SK-N-MC (cell line): ENCODE data around the gene SCN4A.

Source experiments
- EZH2 ChIP-seq: fragments of 200-600 bp; sonication (generic); IDR thresholded peaks from one replicate; pipeline ENCODE4 v1.6.1; 2017; ENCODE audit warnings: antibody characterized with exemption
- FOXP2 ChIP-seq: optimal IDR thresholded peaks from 2 replicates; pipeline ENCODE3; 2011; ENCODE audit warnings: mild to moderate bottlenecking, moderate library complexity; ENCODE audit not compliant: insufficient read depth; ENCODE audit errors: extremely low read length, control extremely low read depth
- POLR2AphosphoS5 ChIP-seq: IDR thresholded peaks from 2 replicates; pipeline ENCODE4 v1.6.1; 2012; ENCODE audit warnings: mild to moderate bottlenecking, low read depth, low read length, borderline replicate concordance

DNA sequence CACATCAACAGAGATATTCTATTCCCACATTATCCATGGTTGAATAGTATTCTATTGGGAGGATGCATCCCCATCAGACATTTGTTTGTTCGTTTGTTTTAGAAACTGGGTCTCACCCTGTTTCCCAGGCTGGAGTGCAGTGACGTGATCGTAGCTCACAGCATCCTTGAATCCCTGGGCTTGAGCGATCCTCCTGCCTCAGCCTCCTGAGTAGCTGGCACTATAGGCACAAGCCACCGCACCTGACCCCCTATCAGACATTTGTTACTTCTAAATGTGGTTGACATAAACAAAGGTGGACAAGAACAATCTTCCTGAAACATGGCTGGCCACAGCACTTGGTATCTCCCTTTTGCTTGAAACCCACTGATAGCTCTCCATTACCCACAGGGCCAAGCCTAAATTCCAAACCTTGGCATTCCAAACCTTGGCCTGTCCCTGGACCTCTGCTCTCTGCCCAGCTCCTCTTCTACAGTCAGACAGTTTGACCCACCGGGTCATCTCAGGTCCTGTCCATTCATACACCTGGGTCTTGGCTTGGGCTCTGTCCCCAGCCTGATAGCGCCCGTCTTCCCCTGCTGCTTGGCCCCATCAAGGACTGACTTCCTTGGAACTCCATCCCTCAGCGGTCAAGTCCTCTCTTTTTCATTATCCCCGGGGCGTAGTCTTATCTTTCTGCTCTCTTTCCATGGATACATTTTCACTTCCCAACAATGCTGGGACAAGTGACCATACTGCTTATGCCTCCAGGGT lies 23.9 kb upstream of the SCN4A start:
- TF ChIP-seq POLR2AphosphoS5 (no peak), EZH2 (no peak), FOXP2 (no peak)
